ENCODE data around the gene SERTAD4. TPM values are rescaled to one million over a fixed set of nuclear protein-coding genes. Genes with fewer than 3 reads are reported as not detected.

SERTAD4 gene
- total and polyA plus RNA-seq, 2 donors (not counting 1 experiment from before 2014, with no cell fraction given), result 0.17 to 7.6 TPM

DNA sequence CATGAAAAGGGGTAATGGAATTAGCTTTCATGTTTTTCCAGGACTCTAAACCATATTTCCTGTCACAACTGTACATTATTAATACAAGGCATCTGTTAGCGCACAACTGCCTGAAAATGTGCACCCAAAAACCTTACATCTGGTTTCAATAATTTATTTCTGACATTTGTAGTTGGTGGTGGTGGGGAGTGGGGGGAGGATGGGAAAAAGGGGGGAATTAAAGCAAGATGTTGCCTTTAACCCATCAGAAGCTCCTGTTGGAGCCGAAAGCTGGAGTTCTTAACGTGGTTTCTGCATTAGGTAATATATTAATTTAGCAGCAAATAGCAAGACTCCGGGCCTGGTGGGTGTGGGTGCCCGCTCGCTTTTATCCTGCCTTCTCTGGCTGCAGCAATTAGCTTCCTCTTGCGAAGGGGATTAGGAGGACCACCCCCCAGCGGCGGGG lies 59.2 kb downstream of the SERTAD4 start:
- no peak overlapping the region for H3K4me2 ChIP-seq (ENCODE audit: extremely low read depth, insufficient read depth, low read length)
- DNase-seq (ENCODE audit: low read depth in 2 of 2), result peak; percentile 71 to 88
- peak overlapping the region in 1 of 4 experiments; percentile 48 for H3K4me3 ChIP-seq (replicated peaks in 1 of 4; ENCODE audit: control extremely low read depth in 1 of 4, insufficient read depth in 1 of 4, low read depth in 3 of 4, low read length in 4 of 4)
- H4K20me1 ChIP-seq (ENCODE audit: control insufficient read depth, extremely low read depth, insufficient read depth, low read length), result no peaks in the 10 kb centered on the region
- peaks cover 11% of the 10 kb centered on the region for H3K4me1 ChIP-seq (ENCODE audit: control insufficient read depth, extremely low read depth, insufficient read depth, low read length)
- H3K27me3 ChIP-seq (ENCODE audit: control insufficient read depth, insufficient read depth, low read length), result no peaks in the 10 kb centered on the region
- no peak overlapping the region for H3K9ac ChIP-seq (ENCODE audit: insufficient read depth, low read length)
- H3K9me3 ChIP-seq (ENCODE audit: control insufficient read depth, insufficient read depth, low read depth, low read length), result no peaks in the 10 kb centered on the region
- no peak overlapping the region for H2AFZ ChIP-seq (ENCODE audit: low read length)
- TF ChIP-seq, protein P1, sequence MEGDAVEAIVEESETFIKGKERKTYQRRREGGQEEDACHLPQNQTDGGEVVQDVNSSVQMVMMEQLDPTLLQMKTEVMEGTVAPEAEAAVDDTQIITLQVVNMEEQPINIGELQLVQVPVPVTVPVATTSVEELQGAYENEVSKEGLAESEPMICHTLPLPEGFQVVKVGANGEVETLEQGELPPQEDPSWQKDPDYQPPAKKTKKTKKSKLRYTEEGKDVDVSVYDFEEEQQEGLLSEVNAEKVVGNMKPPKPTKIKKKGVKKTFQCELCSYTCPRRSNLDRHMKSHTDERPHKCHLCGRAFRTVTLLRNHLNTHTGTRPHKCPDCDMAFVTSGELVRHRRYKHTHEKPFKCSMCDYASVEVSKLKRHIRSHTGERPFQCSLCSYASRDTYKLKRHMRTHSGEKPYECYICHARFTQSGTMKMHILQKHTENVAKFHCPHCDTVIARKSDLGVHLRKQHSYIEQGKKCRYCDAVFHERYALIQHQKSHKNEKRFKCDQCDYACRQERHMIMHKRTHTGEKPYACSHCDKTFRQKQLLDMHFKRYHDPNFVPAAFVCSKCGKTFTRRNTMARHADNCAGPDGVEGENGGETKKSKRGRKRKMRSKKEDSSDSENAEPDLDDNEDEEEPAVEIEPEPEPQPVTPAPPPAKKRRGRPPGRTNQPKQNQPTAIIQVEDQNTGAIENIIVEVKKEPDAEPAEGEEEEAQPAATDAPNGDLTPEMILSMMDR (conservative IDR thresholded peaks at IDR 0.05 in 1 of 2, IDR thresholded peaks at IDR 0.05 in 1 of 2; ENCODE audit: low read depth in 1 of 2, low read length in 2 of 2), result no peak
- TF ChIP-seq EZH2 (IDR thresholded peaks at IDR 0.05; ENCODE audit: low read length, missing control alignments), result no peak
- H3K27ac ChIP-seq (ENCODE audit: insufficient read depth, low read length), result no peak overlapping the region
- H3K79me2 ChIP-seq (ENCODE audit: control insufficient read depth, insufficient read depth, low read length), result no peaks in the 10 kb centered on the region
- H3K36me3 ChIP-seq (ENCODE audit: control insufficient read depth, insufficient read depth, low read length), result no peaks in the 10 kb centered on the region

DNA sequence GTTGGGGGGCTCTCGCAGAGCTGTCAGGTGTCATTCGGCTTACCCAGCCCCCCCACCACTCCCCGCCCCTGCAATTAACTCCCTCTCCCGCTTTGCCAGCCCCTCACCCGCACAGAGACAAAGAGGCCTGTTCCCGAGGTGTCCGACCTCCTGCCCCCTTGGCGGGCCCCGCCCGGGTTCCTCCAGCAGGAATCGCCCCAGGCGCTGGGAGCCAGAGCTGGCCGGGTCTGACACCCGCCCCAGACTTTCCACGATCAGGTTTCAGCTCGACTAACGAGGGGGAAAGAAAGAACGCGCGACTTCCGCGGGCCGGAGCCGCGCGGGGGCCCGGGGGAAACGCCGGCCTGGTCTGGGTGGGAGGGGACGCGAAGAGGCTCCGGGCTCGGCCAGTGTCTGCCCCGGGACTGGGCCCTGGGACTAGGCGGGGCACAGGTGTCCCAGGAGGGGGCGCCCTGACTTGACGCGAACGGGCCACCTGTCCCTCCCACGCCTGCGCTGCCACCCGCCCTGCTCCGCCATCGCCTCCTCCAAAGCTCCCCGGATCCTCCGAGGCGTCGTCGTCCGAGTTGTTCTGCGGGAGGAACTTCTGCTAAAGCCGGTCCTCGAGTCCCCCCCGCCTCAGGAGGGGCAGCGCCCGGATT lies 59.8 kb downstream of the SERTAD4 start:
- Histone ChIP-seq H3K36me3 (ENCODE audit: control insufficient read depth, insufficient read depth, low read length) (no peaks in the 10 kb centered on the region), H3K27me3 (ENCODE audit: control insufficient read depth, insufficient read depth, low read length) (no peaks in the 10 kb centered on the region), H2AFZ (ENCODE audit: low read length) (no peak overlapping the region), H3K4me2 (ENCODE audit: extremely low read depth, insufficient read depth, low read length) (peak overlapping the region; percentile 83), H3K9ac (ENCODE audit: insufficient read depth, low read length) (peak overlapping the region; percentile 37), H4K20me1 (ENCODE audit: control insufficient read depth, extremely low read depth, insufficient read depth, low read length) (no peaks in the 10 kb centered on the region), H3K4me1 (ENCODE audit: control insufficient read depth, extremely low read depth, insufficient read depth, low read length) (peaks cover 11% of the 10 kb centered on the region), H3K4me3 (replicated peaks in 1 of 4; ENCODE audit: control extremely low read depth in 1 of 4, insufficient read depth in 1 of 4, low read depth in 3 of 4, low read length in 4 of 4) (peak overlapping the region; percentile 15 to 48 (median 36)), H3K79me2 (ENCODE audit: control insufficient read depth, insufficient read depth, low read length) (no peaks in the 10 kb centered on the region), H3K27ac (ENCODE audit: insufficient read depth, low read length) (no peak overlapping the region), H3K9me3 (ENCODE audit: control insufficient read depth, insufficient read depth, low read depth, low read length) (no peaks in the 10 kb centered on the region)
- TF ChIP-seq EZH2 (IDR thresholded peaks at IDR 0.05; ENCODE audit: low read length, missing control alignments), result no peak
- TF ChIP-seq, protein P1 (conservative IDR thresholded peaks at IDR 0.05 in 1 of 2, IDR thresholded peaks at IDR 0.05 in 1 of 2; ENCODE audit: low read depth in 1 of 2, low read length in 2 of 2), result no peak
- peak in 1 of 2 donors; percentile 45 for DNase-seq (ENCODE audit: low read depth in 2 of 2)

DNA sequence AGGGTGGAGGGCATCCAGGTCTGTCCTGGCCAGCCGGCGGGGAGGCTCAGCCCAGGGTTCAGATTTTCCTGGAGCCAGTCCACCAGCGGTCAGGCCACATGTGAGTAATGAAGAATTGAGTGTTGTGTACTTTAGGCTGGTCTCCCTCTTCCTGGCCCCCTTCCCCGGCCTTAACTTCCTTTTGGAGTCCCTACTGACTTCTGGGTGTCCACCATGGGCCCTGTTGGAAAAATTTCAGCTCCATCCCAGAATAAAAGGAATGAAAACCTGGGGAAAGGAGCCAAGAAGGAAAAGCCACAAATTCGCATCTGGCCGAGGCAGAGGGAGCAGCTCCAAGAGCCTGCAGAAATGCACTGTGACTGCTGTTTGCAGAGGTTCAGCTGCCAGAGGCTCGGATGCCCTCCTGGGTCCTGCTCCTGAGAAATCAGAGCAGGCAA lies 60.6 kb downstream of the SERTAD4 start:
- DNase-seq (ENCODE audit: low read depth in 2 of 2), result peak; percentile 91 to 96
- H3K4me2 ChIP-seq (ENCODE audit: extremely low read depth, insufficient read depth, low read length), result peak overlapping the region; percentile 83
- H2AFZ ChIP-seq (ENCODE audit: low read length), result no peak overlapping the region
- H3K9me3 ChIP-seq (ENCODE audit: control insufficient read depth, insufficient read depth, low read depth, low read length), result no peaks in the 10 kb centered on the region
- TF ChIP-seq, protein P1 (conservative IDR thresholded peaks at IDR 0.05 in 1 of 2, IDR thresholded peaks at IDR 0.05 in 1 of 2; ENCODE audit: low read depth in 1 of 2, low read length in 2 of 2), result no peak
- no peak for TF ChIP-seq EZH2 (IDR thresholded peaks at IDR 0.05; ENCODE audit: low read length, missing control alignments)
- peaks cover 11% of the 10 kb centered on the region for H3K4me1 ChIP-seq (ENCODE audit: control insufficient read depth, extremely low read depth, insufficient read depth, low read length)
- no peak overlapping the region for H3K9ac ChIP-seq (ENCODE audit: insufficient read depth, low read length)
- no peaks in the 10 kb centered on the region for H3K36me3 ChIP-seq (ENCODE audit: control insufficient read depth, insufficient read depth, low read length)
- H3K27me3 ChIP-seq (ENCODE audit: control insufficient read depth, insufficient read depth, low read length), result no peaks in the 10 kb centered on the region
- H3K79me2 ChIP-seq (ENCODE audit: control insufficient read depth, insufficient read depth, low read length), result no peaks in the 10 kb centered on the region
- H3K4me3 ChIP-seq (replicated peaks in 1 of 4; ENCODE audit: control extremely low read depth in 1 of 4, insufficient read depth in 1 of 4, low read depth in 3 of 4, low read length in 4 of 4), result peak overlapping the region in 2 of 4 experiments; percentile 46 to 48
- no peak overlapping the region for H3K27ac ChIP-seq (ENCODE audit: insufficient read depth, low read length)
- H4K20me1 ChIP-seq (ENCODE audit: control insufficient read depth, extremely low read depth, insufficient read depth, low read length), result no peaks in the 10 kb centered on the region
